Measurements from ENCODE around the gene ADK.

The ADK gene

GRCh38 chr10:74690393-74690792 lies 539.4 kb downstream of the ADK start:
- DNase-seq, result no peak
- no peaks in the 10 kb centered on the region for H3K4me1 Mint-ChIP-seq (ENCODE audit: low read depth in 2 of 2)
- H3K27ac Mint-ChIP-seq, result no peak overlapping the region
- H3K9me3 Mint-ChIP-seq, result no peaks in the 10 kb centered on the region
- peaks cover 10% of the 10 kb centered on the region for H3K36me3 Mint-ChIP-seq (ENCODE audit: insufficient read depth)
- no peak overlapping the region for H3K4me3 Mint-ChIP-seq
- H3K27me3 Mint-ChIP-seq, result no peaks in the 10 kb centered on the region
- ATAC-seq (replicated peaks), result no peak

GRCh38 chr10:74691164-74691563 lies 540.1 kb downstream of the ADK start:
- no peak overlapping the region for H3K4me3 Mint-ChIP-seq
- peaks cover 10% of the 10 kb centered on the region for H3K36me3 Mint-ChIP-seq (ENCODE audit: insufficient read depth)
- H3K9me3 Mint-ChIP-seq, result no peaks in the 10 kb centered on the region
- ATAC-seq (replicated peaks), result no peak
- DNase-seq, result no peak
- no peaks in the 10 kb centered on the region for H3K4me1 Mint-ChIP-seq (ENCODE audit: low read depth in 2 of 2)
- no peak overlapping the region for H3K27ac Mint-ChIP-seq
- no peaks in the 10 kb centered on the region for H3K27me3 Mint-ChIP-seq

- DNase-seq (no peak), ATAC-seq (replicated peaks) (no peak)
- Mint-ChIP-seq H3K27ac (peak overlapping the region in 1 of 2 donors; percentile 20), H3K9me3 (no peaks in the 10 kb centered on the region), H3K4me1 (ENCODE audit: low read depth in 2 of 2) (peaks cover 0 to 3% of the 10 kb centered on the region in 2 donors), H3K27me3 (no peaks in the 10 kb centered on the region), H3K4me3 (no peak overlapping the region), H3K36me3 (ENCODE audit: insufficient read depth) (peaks cover 14% of the 10 kb centered on the region)
Observed at GRCh38 chr10:74704629-74705357, 553.8 kb downstream of the ADK start.

- H3K27ac Mint-ChIP-seq, result peak overlapping the region in 1 of 2 donors; percentile 20
- peaks cover 14% of the 10 kb centered on the region for H3K36me3 Mint-ChIP-seq (ENCODE audit: insufficient read depth)
- H3K27me3 Mint-ChIP-seq, result no peaks in the 10 kb centered on the region
- peaks cover 0 to under 1% of the 10 kb centered on the region in 2 donors for H3K4me1 Mint-ChIP-seq (ENCODE audit: low read depth in 2 of 2)
- DNase-seq, result no peak
- H3K9me3 Mint-ChIP-seq, result no peaks in the 10 kb centered on the region
- ATAC-seq (replicated peaks), result no peak
- no peak overlapping the region for H3K4me3 Mint-ChIP-seq
Observed at GRCh38 chr10:74705358-74705980, 554.4 kb downstream of the ADK start.

- H3K4me1 Mint-ChIP-seq (ENCODE audit: low read depth in 2 of 2), result no peaks in the 10 kb centered on the region
- no peaks in the 10 kb centered on the region for H3K27me3 Mint-ChIP-seq
- H3K36me3 Mint-ChIP-seq (ENCODE audit: insufficient read depth), result peaks cover 14% of the 10 kb centered on the region
- H3K9me3 Mint-ChIP-seq, result no peaks in the 10 kb centered on the region
- H3K4me3 Mint-ChIP-seq, result no peak overlapping the region
- no peak overlapping the region for H3K27ac Mint-ChIP-seq
- DNase-seq (no peak), ATAC-seq (replicated peaks) (no peak)
Observed at GRCh38 chr10:74706966-74707365, 555.9 kb downstream of the ADK start.

GRCh38 chr10:74708246-74708645 lies 557.2 kb downstream of the ADK start:
- no peak for ATAC-seq (replicated peaks)
- peaks cover 14% of the 10 kb centered on the region for H3K36me3 Mint-ChIP-seq (ENCODE audit: insufficient read depth)
- no peaks in the 10 kb centered on the region for H3K9me3 Mint-ChIP-seq
- no peak for DNase-seq
- no peaks in the 10 kb centered on the region for H3K4me1 Mint-ChIP-seq (ENCODE audit: low read depth in 2 of 2)
- H3K27ac Mint-ChIP-seq, result no peak overlapping the region
- no peaks in the 10 kb centered on the region for H3K27me3 Mint-ChIP-seq
- H3K4me3 Mint-ChIP-seq, result no peak overlapping the region

- Mint-ChIP-seq H3K36me3 (ENCODE audit: insufficient read depth) (peaks cover 3% of the 10 kb centered on the region), H3K27me3 (no peaks in the 10 kb centered on the region), H3K9me3 (peaks cover 12 to 22% of the 10 kb centered on the region in 2 donors), H3K4me3 (no peak overlapping the region), H3K27ac (no peak overlapping the region), H3K4me1 (ENCODE audit: low read depth in 2 of 2) (no peaks in the 10 kb centered on the region)
- ATAC-seq (replicated peaks) (no peak), DNase-seq (no peak)
Observed at GRCh38 chr10:74718208-74718607, 567.2 kb downstream of the ADK start.

GRCh38 chr10:74728225-74728624 lies 577.2 kb downstream of the ADK start:
- H3K4me1 Mint-ChIP-seq (ENCODE audit: low read depth in 2 of 2), result no peaks in the 10 kb centered on the region
- H3K9me3 Mint-ChIP-seq, result no peaks in the 10 kb centered on the region
- DNase-seq, result no peak
- no peak overlapping the region for H3K4me3 Mint-ChIP-seq
- H3K27me3 Mint-ChIP-seq, result no peaks in the 10 kb centered on the region
- ATAC-seq (replicated peaks), result no peak
- no peak overlapping the region for H3K27ac Mint-ChIP-seq
- no peaks in the 10 kb centered on the region for H3K36me3 Mint-ChIP-seq (ENCODE audit: insufficient read depth)

GRCh38 chr10:74730246-74730645 lies 579.2 kb downstream of the ADK start:
- H3K9me3 Mint-ChIP-seq, result peaks cover 0 to 7% of the 10 kb centered on the region in 2 donors
- ATAC-seq (replicated peaks), result no peak
- H3K4me3 Mint-ChIP-seq, result no peak overlapping the region
- no peak for DNase-seq
- H3K27ac Mint-ChIP-seq, result no peak overlapping the region
- no peaks in the 10 kb centered on the region for H3K36me3 Mint-ChIP-seq (ENCODE audit: insufficient read depth)
- H3K27me3 Mint-ChIP-seq, result peaks cover 0 to 5% of the 10 kb centered on the region in 2 donors
- no peaks in the 10 kb centered on the region for H3K4me1 Mint-ChIP-seq (ENCODE audit: low read depth in 2 of 2)

GRCh38 chr10:74733612-74734011 lies 582.6 kb downstream of the ADK start:
- peaks cover 0 to 5% of the 10 kb centered on the region in 2 donors for H3K27me3 Mint-ChIP-seq
- DNase-seq (no peak), ATAC-seq (replicated peaks) (no peak)
- peaks cover 0 to 7% of the 10 kb centered on the region in 2 donors for H3K9me3 Mint-ChIP-seq
- H3K27ac Mint-ChIP-seq, result no peak overlapping the region
- no peak overlapping the region for H3K4me3 Mint-ChIP-seq
- peaks cover 6% of the 10 kb centered on the region in 2 donors for H3K4me1 Mint-ChIP-seq (ENCODE audit: low read depth in 2 of 2)
- H3K36me3 Mint-ChIP-seq (ENCODE audit: insufficient read depth), result no peaks in the 10 kb centered on the region

- Mint-ChIP-seq H3K4me3 (no peak overlapping the region), H3K27ac (no peak overlapping the region), H3K9me3 (peaks cover 0 to 7% of the 10 kb centered on the region in 2 donors), H3K4me1 (ENCODE audit: low read depth in 2 of 2) (peaks cover 16 to 18% of the 10 kb centered on the region in 2 donors), H3K36me3 (ENCODE audit: insufficient read depth) (no peaks in the 10 kb centered on the region), H3K27me3 (peaks cover 0 to 5% of the 10 kb centered on the region in 2 donors)
- ATAC-seq (replicated peaks), result no peak
- DNase-seq, result no peak
Observed at GRCh38 chr10:74736029-74736428, 585.0 kb downstream of the ADK start.

GRCh38 chr10:74738052-74738451 lies 587.0 kb downstream of the ADK start:
- H3K9me3 Mint-ChIP-seq, result peaks cover 0 to 7% of the 10 kb centered on the region in 2 donors
- H3K27ac Mint-ChIP-seq, result peak overlapping the region; percentile 74 to 93
- H3K36me3 Mint-ChIP-seq (ENCODE audit: insufficient read depth), result no peaks in the 10 kb centered on the region
- H3K27me3 Mint-ChIP-seq, result peaks cover 0 to 5% of the 10 kb centered on the region in 2 donors
- peak overlapping the region; percentile 40 to 60 for H3K4me3 Mint-ChIP-seq
- DNase-seq (no peak), ATAC-seq (replicated peaks) (no peak)
- H3K4me1 Mint-ChIP-seq (ENCODE audit: low read depth in 2 of 2), result peaks cover 16 to 18% of the 10 kb centered on the region in 2 donors

- peak overlapping the region; percentile 40 to 60 for H3K4me3 Mint-ChIP-seq
- no peak for DNase-seq
- ATAC-seq (replicated peaks), result no peak
- H3K27ac Mint-ChIP-seq, result peak overlapping the region; percentile 74 to 93
- peaks cover 0 to 4% of the 10 kb centered on the region in 2 donors for H3K27me3 Mint-ChIP-seq
- H3K4me1 Mint-ChIP-seq (ENCODE audit: low read depth in 2 of 2), result peaks cover 18% of the 10 kb centered on the region in 2 donors
- peaks cover 0 to 5% of the 10 kb centered on the region in 2 donors for H3K9me3 Mint-ChIP-seq
- no peaks in the 10 kb centered on the region for H3K36me3 Mint-ChIP-seq (ENCODE audit: insufficient read depth)
Observed at GRCh38 chr10:74738542-74738941, 587.5 kb downstream of the ADK start.

GRCh38 chr10:74738985-74739567 lies 588.1 kb downstream of the ADK start:
- Mint-ChIP-seq H3K9me3 (no peaks in the 10 kb centered on the region), H3K27me3 (no peaks in the 10 kb centered on the region), H3K27ac (peak overlapping the region; percentile 74 to 93), H3K4me1 (ENCODE audit: low read depth in 2 of 2) (peaks cover 18% of the 10 kb centered on the region in 2 donors), H3K4me3 (peak overlapping the region; percentile 40 to 60), H3K36me3 (ENCODE audit: insufficient read depth) (no peaks in the 10 kb centered on the region)
- DNase-seq (peak; percentile 12 to 17 (median 13)), ATAC-seq (replicated peaks) (peak; percentile 90)

All from effector memory CD8-positive, alpha-beta T cell (primary cell).